ENCODE measurements around the gene COL8A1. TPM values are rescaled to one million over a fixed set of nuclear protein-coding genes. Genes with fewer than 3 reads are reported as not detected.

Gene COL8A1
- total and polyA plus RNA-seq, 10 of the 15 experiments (the other 5 are each of a cell fraction or from before 2014, with no cell fraction given): 0.04 to 0.73 (median 0.10) TPM; not detected in 5

DNA sequence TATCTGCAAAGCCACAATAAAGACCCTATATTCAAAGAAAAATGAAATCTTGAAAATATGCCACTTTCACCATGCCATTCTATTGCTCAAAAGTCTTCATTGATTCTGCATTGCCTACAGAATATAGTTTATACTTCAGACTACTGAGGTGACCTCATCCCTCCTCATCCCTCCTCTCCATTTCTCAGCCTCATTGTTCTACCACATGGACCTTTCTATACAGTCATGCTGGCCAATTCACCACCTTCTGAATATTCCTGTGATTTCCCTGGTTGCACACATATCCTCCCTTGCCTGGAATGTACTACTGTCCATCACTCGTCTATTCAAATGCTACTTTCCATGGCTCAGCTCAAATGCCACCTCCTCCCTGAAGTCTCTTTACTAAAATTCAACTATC is 3.5 kb upstream of the COL8A1 start (continued):
- TF ChIP-seq STAT3 (IDR thresholded peaks at IDR 0.05; ENCODE audit: low read depth, low read length): no peak
- TF ChIP-seq, protein P1, sequence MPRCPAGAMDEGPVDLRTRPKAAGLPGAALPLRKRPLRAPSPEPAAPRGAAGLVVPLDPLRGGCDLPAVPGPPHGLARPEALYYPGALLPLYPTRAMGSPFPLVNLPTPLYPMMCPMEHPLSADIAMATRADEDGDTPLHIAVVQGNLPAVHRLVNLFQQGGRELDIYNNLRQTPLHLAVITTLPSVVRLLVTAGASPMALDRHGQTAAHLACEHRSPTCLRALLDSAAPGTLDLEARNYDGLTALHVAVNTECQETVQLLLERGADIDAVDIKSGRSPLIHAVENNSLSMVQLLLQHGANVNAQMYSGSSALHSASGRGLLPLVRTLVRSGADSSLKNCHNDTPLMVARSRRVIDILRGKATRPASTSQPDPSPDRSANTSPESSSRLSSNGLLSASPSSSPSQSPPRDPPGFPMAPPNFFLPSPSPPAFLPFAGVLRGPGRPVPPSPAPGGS (IDR thresholded peaks at IDR 0.05; ENCODE audit: borderline replicate concordance, insufficient read depth, low read depth, low read length, poor library complexity, severe bottlenecking): no peak
- TF ChIP-seq, protein P2, sequence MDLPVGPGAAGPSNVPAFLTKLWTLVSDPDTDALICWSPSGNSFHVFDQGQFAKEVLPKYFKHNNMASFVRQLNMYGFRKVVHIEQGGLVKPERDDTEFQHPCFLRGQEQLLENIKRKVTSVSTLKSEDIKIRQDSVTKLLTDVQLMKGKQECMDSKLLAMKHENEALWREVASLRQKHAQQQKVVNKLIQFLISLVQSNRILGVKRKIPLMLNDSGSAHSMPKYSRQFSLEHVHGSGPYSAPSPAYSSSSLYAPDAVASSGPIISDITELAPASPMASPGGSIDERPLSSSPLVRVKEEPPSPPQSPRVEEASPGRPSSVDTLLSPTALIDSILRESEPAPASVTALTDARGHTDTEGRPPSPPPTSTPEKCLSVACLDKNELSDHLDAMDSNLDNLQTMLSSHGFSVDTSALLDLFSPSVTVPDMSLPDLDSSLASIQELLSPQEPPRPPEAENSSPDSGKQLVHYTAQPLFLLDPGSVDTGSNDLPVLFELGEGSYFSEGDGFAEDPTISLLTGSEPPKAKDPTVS (IDR thresholded peaks at IDR 0.05; ENCODE audit: low read depth, low read length): no peak
- no peak for TF ChIP-seq RFX5 (IDR thresholded peaks at IDR 0.05; ENCODE audit: low read depth, low read length)

DNA sequence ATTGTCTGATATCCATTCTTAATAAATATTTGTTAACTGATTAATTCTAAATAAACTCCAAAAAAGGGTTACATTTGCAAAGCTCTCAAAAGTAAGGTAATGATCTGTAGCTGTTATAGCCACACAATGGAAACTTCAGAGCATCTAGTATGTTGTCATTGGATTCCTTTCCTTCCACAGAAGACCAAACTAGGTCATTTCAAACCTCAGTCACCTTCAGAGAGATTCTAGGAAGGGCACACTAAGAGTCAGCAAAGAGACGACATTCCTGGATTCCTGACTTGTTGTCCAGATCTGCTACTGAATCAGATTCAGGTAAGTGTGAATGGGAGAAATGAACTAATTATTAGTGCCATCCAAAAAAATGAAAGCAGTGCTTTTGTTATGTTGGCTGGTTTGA is 3.0 kb upstream of the COL8A1 start:
- CTCF ChIA-PET: interaction anchor here (3.4 kb wide), 1 partner anchor 9 kb away, joined by 12 read pairs; no protein-coding TSS in a partner anchor
- Histone ChIP-seq H3K9me3 (replicated peaks; ENCODE audit: control insufficient read depth, insufficient read depth, low read length) (no peaks in the 10 kb centered on the region), H4K20me1 (ENCODE audit: control insufficient read depth, insufficient read depth) (no peaks in the 10 kb centered on the region), H3K4me2 (ENCODE audit: control insufficient read depth, insufficient read depth) (no peak overlapping the region), H3K36me3 (ENCODE audit: control insufficient read depth in 2 of 2, insufficient read depth in 2 of 2, low read length in 1 of 2) (no peaks in the 10 kb centered on the region), H3K27ac (ENCODE audit: control insufficient read depth, insufficient read depth) (no peak overlapping the region), H3K4me1 (ENCODE audit: control insufficient read depth, insufficient read depth, low read length) (no peaks in the 10 kb centered on the region), H3K4me3 (no peak overlapping the region), H2AFZ (ENCODE audit: control insufficient read depth, low read depth, low read length) (no peak overlapping the region), H3K79me2 (ENCODE audit: control insufficient read depth, insufficient read depth, low read length) (no peaks in the 10 kb centered on the region), H3K9ac (ENCODE audit: control insufficient read depth, insufficient read depth, low read length) (no peak overlapping the region), H3K27me3 (replicated peaks in 1 of 2; ENCODE audit: control insufficient read depth in 2 of 2, insufficient read depth in 2 of 2, low read length in 1 of 2) (peaks cover 4 to 9% of the 10 kb centered on the region in 2 experiments; a peak in 3 of 4 replicates)
- RAD21 ChIA-PET (ENCODE audit: unreplicated experiment): no interaction called here
- DNase-seq (ENCODE audit: low read depth, low spot score) (no peak), FAIRE-seq (no peak), ATAC-seq (no peak)
- SMC1A ChIA-PET (ENCODE audit: uncharacterized antibody, unreplicated experiment): no interaction called here
- intact Hi-C loops (cut with micrococcal nuclease; ENCODE audit: unreplicated experiment) (no loop called here), in situ Hi-C loops (cut with MboI) (no loop called here)
- BruUV-seq (replicated peaks): no TSS peak
- 95% methylated on average over 1 of the region's 1 CpG for WGBS (ENCODE audit: insufficient coverage, insufficient replicate concordance, low lambda C conversion rate, missing lambda C conversion rate)
- POLR2A ChIA-PET: no interaction called here
- TF ChIP-seq ESRRA (IDR thresholded peaks at IDR 0.05; ENCODE audit: low read length): no peak
- TF ChIP-seq, protein P3, sequence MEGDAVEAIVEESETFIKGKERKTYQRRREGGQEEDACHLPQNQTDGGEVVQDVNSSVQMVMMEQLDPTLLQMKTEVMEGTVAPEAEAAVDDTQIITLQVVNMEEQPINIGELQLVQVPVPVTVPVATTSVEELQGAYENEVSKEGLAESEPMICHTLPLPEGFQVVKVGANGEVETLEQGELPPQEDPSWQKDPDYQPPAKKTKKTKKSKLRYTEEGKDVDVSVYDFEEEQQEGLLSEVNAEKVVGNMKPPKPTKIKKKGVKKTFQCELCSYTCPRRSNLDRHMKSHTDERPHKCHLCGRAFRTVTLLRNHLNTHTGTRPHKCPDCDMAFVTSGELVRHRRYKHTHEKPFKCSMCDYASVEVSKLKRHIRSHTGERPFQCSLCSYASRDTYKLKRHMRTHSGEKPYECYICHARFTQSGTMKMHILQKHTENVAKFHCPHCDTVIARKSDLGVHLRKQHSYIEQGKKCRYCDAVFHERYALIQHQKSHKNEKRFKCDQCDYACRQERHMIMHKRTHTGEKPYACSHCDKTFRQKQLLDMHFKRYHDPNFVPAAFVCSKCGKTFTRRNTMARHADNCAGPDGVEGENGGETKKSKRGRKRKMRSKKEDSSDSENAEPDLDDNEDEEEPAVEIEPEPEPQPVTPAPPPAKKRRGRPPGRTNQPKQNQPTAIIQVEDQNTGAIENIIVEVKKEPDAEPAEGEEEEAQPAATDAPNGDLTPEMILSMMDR (IDR thresholded peaks at IDR 0.05 in 2 of 3, conservative IDR thresholded peaks at IDR 0.05 in 1 of 3; ENCODE audit: control insufficient read depth in 2 of 3, extremely low read depth in 1 of 3, insufficient read depth in 1 of 3, low read depth in 3 of 3, low read length in 3 of 3): no peak
- TF ChIP-seq EED (IDR thresholded peaks at IDR 0.05; ENCODE audit: low read depth): no peak
- TF ChIP-seq YBX1 (IDR thresholded peaks at IDR 0.05): no peak
- TF ChIP-seq YY1 (IDR thresholded peaks at IDR 0.05; ENCODE audit: low read depth, low read length): no peak
- TF ChIP-seq FOS (IDR thresholded peaks at IDR 0.05; ENCODE audit: borderline replicate concordance, extremely low read depth, insufficient read length): no peak
- TF ChIP-seq SREBF1 (IDR thresholded peaks at IDR 0.05; ENCODE audit: low read length): no peak
- TF ChIP-seq IKZF1 (conservative IDR thresholded peaks at IDR 0.05): no peak
- TF ChIP-seq, protein P4, sequence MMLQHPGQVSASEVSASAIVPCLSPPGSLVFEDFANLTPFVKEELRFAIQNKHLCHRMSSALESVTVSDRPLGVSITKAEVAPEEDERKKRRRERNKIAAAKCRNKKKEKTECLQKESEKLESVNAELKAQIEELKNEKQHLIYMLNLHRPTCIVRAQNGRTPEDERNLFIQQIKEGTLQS (IDR thresholded peaks at IDR 0.05; ENCODE audit: borderline replicate concordance, extremely low read depth, low read depth, low read length): no peak
- TF ChIP-seq SIX5 (IDR thresholded peaks at IDR 0.05; ENCODE audit: low read depth, low read length, severe bottlenecking): no peak

Data from GM12878 (cell line).